Upper lobe of left lung (tissue), 6 donors: ENCODE results near the gene PAF1. TPM values are rescaled to one million over a fixed set of nuclear protein-coding genes. Genes with fewer than 3 reads are reported as not detected.

Source experiments
- ATAC-seq, 2 donors: fragments of 200-7000 bp; cut with Tn5 transposase; one replicate each; pipeline ENCODE4 v1.9.1; 2022; ENCODE audit warnings: mild to moderate bottlenecking in 2 of 2, moderate library complexity in 2 of 2; ENCODE audit not compliant: low FRiP score in 2 of 2
- DNase-seq, 2 donors: peaks; one replicate each; pipeline ENCODE4 v3.0.0-alpha.2; 2019 to 2020
- H3K27ac ChIP-seq, 4 donors: fragments of 200-600 bp; sonication (generic); one replicate each; pipeline ENCODE4 v1.5.1; 2016 to 2019
- H3K27me3 ChIP-seq, 4 donors: fragments of 200-600 bp; sonication (generic); one replicate each; pipeline ENCODE4 v1.5.1; 2017 to 2019
- H3K36me3 ChIP-seq, 4 donors: fragments of 200-600 bp; sonication (generic); one replicate each; pipeline ENCODE4 v1.5.1; 2016 to 2019
- H3K4me1 ChIP-seq, 4 donors: fragments of 200-600 bp; sonication (generic); one replicate each; pipeline ENCODE4 v1.5.1; 2018 to 2019
- H3K4me3 ChIP-seq, 4 donors: fragments of 200-600 bp; sonication (generic); one replicate each; pipeline ENCODE4 v1.5.1; 2017 to 2019; ENCODE audit warnings: mild to moderate bottlenecking in 2 of 4, moderate library complexity in 1 of 4
- H3K9me3 ChIP-seq, 4 donors: fragments of 200-600 bp; sonication (generic); one replicate each; pipeline ENCODE4 v1.5.1; 2018 to 2019
- EP300 ChIP-seq, 4 donors: sonication (generic); formaldehyde crosslinking; IDR thresholded peaks; one replicate each; pipeline ENCODE4 v1.5.1; 2017; ENCODE audit warnings: antibody characterized with exemption in 4 of 4, control low read depth in 2 of 4
- POLR2A ChIP-seq, 4 donors: fragments of 450-650 bp; IDR thresholded peaks; one replicate each; pipeline ENCODE4 v1.5.1; 2016 to 2017; ENCODE audit warnings: antibody characterized with exemption in 4 of 4, mild to moderate bottlenecking in 2 of 4
- POLR2AphosphoS5 ChIP-seq, 2 donors: sonication (generic); formaldehyde crosslinking; IDR thresholded peaks; one replicate each; pipeline ENCODE4 v1.5.1; 2017; ENCODE audit warnings: antibody characterized with exemption in 2 of 2
- WGBS, 2 donors: methylation state at CpG; one replicate each; pipeline ENCODE4 v1.1.5; 2017 to 2018; 5-methylcytosine and 5-hydroxymethylcytosine counted together
- total RNA-seq, 6 donors: library from RNA; depleted of rRNA in 4 of 6; stranded (reverse); fragments of >200 nt in 4 of 6; gene quantifications; one replicate each; pipeline versions ENCODE4 v1.1.0 to v1.2.1, GENCODE V29; 2016 to 2021
- TF ChIP-seq, protein P1 (sequence below), 6 experiments: fragments of 450-650 bp in 4 of 6; fragments of 200-600 bp in 2 of 6; sonication (generic) in 2 of 6; IDR thresholded peaks; one replicate each; pipeline ENCODE4 v1.5.1; 2016 to 2019; ENCODE audit warnings: antibody characterized with exemption in 6 of 6
- donor health status: DM: no; HTN: no; CAD: no; lungs with moderate emphysema.
- donor health status: DM: no; HTN: yes; CAD: no; lungs with severe emphysema.

PAF1 gene
- total RNA-seq, 6 donors from 2014 or later = 28.6 to 48.0 (median 35.4) TPM

DNA sequence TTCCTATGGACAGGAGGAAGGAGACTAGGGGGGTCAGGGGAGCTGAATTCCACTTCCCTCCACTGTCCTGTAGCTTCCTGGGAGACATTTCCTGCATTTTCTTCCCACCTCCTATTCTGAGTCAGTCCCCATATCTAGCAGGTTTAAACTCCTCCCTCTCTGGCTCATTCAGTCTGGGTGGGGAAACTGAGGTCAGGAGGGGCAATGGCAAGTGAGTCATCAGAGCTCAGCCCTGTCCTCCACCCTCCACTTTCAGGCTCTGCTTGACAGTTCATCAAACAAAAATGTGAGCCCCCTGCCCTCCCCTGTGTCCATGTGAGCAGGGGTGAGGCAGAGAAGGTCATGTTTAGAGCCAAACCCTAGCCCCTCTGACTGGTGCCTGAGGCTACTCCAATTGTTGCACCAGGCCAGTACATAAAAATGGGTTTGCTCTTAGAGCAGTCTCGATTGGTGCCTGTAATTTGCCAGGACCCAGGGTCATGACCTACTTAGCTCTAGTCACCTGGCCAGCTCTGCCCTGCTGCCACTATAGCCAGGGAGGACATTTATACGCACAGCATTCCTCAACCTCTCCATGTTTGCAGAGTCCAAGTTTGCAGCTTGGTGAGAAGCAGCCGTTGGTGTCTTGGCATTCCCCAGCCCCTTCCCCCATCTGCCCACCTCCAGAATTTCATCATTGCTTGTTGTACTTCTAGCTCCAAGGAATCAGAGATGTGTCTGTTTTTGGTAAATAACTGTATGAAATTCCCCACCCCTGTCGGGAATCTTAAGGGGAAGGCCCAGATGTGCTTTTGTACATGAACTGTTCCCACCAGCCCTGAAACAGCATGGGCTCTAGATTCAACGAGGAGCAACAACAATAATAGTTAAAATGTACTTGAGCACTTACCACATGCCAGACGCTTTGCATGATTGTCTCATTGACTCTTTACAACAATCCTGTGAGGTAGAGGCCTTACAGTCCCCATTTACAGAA is 27.9 kb downstream of the PAF1 start:
- peaks cover 0 to 6% (median 2%) of the 10 kb centered on the region in 4 donors for H3K4me1 ChIP-seq
- H3K27ac ChIP-seq = peak overlapping the region; percentile 0 to 53 (median 38)
- H3K27me3 ChIP-seq = no peaks in the 10 kb centered on the region
- no peak overlapping the region for H3K4me3 ChIP-seq
- no peaks in the 10 kb centered on the region for H3K9me3 ChIP-seq
- peak; percentile 44 to 68 for ATAC-seq
- H3K36me3 ChIP-seq = peaks cover 22 to 91% (median 61%) of the 10 kb centered on the region in 4 donors
- WGBS, 2 donors = 73 to 78% methylated on average over 6 of the region's 6 CpGs
- TF ChIP-seq EP300 (IDR thresholded peaks at IDR 0.05) (no peak), POLR2A (IDR thresholded peaks at IDR 0.05) (no peak), POLR2AphosphoS5 (IDR thresholded peaks at IDR 0.05) (no peak)
- TF ChIP-seq, protein P1, sequence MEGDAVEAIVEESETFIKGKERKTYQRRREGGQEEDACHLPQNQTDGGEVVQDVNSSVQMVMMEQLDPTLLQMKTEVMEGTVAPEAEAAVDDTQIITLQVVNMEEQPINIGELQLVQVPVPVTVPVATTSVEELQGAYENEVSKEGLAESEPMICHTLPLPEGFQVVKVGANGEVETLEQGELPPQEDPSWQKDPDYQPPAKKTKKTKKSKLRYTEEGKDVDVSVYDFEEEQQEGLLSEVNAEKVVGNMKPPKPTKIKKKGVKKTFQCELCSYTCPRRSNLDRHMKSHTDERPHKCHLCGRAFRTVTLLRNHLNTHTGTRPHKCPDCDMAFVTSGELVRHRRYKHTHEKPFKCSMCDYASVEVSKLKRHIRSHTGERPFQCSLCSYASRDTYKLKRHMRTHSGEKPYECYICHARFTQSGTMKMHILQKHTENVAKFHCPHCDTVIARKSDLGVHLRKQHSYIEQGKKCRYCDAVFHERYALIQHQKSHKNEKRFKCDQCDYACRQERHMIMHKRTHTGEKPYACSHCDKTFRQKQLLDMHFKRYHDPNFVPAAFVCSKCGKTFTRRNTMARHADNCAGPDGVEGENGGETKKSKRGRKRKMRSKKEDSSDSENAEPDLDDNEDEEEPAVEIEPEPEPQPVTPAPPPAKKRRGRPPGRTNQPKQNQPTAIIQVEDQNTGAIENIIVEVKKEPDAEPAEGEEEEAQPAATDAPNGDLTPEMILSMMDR (IDR thresholded peaks at IDR 0.05) = no peak
- DNase-seq = no peak

DNA sequence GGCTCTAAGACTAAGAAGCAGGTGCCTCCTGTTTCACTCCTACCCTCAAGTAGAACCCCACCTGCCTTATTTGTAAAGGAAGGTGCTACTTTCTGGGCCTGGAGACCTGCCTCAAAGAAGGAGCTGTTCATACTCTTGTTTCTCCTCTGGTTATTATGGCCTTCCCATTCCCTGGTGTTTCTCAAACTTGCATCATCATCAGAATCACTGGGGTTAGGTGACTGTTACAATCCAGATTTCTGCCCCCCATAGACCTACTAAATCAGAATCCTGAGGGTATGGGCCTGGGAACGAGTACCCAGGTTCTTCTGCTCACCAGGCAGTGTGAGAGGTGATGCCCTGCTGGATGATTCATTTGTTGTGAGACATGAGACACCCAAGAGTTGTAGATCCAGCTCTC is 30.3 kb downstream of the PAF1 start:
- TF ChIP-seq, protein P1 (IDR thresholded peaks at IDR 0.05) = no peak
- TF ChIP-seq POLR2A (IDR thresholded peaks at IDR 0.05) = no peak
- no peak for TF ChIP-seq POLR2AphosphoS5 (IDR thresholded peaks at IDR 0.05)
- no peak for TF ChIP-seq EP300 (IDR thresholded peaks at IDR 0.05)
- Histone ChIP-seq H3K4me3 (no peak overlapping the region), H3K4me1 (peaks cover 0 to 6% (median 2%) of the 10 kb centered on the region in 4 donors), H3K27me3 (no peaks in the 10 kb centered on the region), H3K36me3 (peaks cover 34 to 97% (median 76%) of the 10 kb centered on the region in 4 donors), H3K27ac (no peak overlapping the region), H3K9me3 (no peaks in the 10 kb centered on the region)
- ATAC-seq (no peak), DNase-seq (no peak)
- WGBS, 2 donors = 83 to 92% methylated on average over 1 of the region's 1 CpG

DNA sequence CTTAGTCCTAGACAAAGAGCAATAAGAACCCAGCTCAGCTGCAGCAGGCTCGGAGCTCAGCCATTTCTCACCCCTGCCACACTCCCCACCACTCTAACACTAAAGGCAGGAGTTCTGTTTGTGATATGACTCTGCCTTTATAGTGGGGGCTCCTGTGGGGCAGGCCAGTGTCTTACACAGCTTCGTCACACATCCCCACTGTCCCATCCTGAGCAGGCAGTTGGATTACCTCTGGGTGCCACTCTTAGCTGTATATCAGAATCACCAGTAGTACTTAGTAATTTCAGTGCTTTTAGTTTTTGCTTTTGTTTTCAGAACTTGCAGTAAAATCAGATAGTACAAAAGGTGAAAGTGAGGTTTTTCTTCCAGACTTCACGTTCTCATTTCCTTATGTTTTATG is 31.9 kb downstream of the PAF1 start:
- WGBS, 2 donors = 98 to 100% methylated on average over 3 of the region's 3 CpGs
- peaks cover 45 to 100% (median 86%) of the 10 kb centered on the region in 4 donors for H3K36me3 ChIP-seq

DNA sequence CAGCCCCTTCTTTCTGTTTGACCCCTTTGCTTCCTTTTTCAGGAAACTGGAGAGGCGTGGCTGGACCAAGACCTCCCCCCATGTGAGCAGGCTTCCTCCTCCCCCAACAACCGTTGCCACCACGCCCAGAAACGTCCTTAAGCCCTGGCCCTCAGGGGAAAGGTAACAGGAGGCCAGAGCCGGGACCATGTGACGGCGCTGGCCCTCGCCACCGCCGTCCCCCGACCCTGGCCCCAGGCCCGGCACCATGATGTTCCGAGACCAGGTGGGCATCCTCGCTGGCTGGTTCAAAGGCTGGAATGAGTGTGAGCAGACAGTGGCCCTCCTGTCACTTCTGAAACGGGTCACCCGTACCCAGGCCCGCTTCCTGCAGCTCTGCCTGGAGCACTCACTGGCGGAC is 34.3 kb downstream of the PAF1 start:
- H3K27me3 ChIP-seq = no peaks in the 10 kb centered on the region
- no peaks in the 10 kb centered on the region for H3K9me3 ChIP-seq
- TF ChIP-seq POLR2A (IDR thresholded peaks at IDR 0.05) = no peak
- H3K36me3 ChIP-seq = peaks cover 41 to 100% (median 73%) of the 10 kb centered on the region in 4 donors
- 84 to 87% methylated on average over 10 to 18 of the region's 18 CpGs for WGBS, 2 donors
- peak in 1 of 2 donors; percentile 60 for ATAC-seq
- H3K4me1 ChIP-seq = no peaks in the 10 kb centered on the region
- H3K4me3 ChIP-seq = no peak overlapping the region
- no peak overlapping the region for H3K27ac ChIP-seq
- no peak for DNase-seq

More for the DNA sequence above, 31.9 kb downstream of the PAF1 start:
- Histone ChIP-seq H3K9me3 (no peaks in the 10 kb centered on the region), H3K27me3 (no peaks in the 10 kb centered on the region), H3K4me1 (peaks cover 0 to 6% (median 2%) of the 10 kb centered on the region in 4 donors), H3K4me3 (no peak overlapping the region), H3K27ac (no peak overlapping the region)
- no peak for ATAC-seq
- TF ChIP-seq EP300 (IDR thresholded peaks at IDR 0.05) (no peak), POLR2AphosphoS5 (IDR thresholded peaks at IDR 0.05) (no peak), POLR2A (IDR thresholded peaks at IDR 0.05) (no peak)
- TF ChIP-seq, protein P1 (IDR thresholded peaks at IDR 0.05) = no peak
- no peak for DNase-seq

DNA sequence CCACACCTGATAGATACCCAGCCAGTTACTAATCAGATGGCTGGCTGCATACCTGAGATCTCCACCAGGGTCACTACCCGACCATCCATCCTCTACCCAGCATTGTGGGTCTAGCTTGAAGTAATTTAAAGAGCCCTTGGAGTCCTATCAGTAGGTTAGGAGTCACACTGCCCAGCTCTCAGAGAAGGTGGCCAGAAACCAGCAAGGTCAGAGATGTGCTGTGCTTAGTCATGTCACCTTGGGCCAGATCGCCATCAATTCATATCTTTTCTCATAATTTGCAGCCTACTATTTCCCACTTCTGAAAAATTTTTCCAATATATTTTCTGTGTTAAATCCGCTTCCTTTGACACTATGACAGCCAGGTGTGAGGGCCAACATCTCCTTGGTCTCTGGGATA is 34.8 kb downstream of the PAF1 start:
- 73 to 93% methylated on average over 3 of the region's 3 CpGs for WGBS, 2 donors
- Histone ChIP-seq H3K4me1 (no peaks in the 10 kb centered on the region), H3K9me3 (no peaks in the 10 kb centered on the region), H3K36me3 (peaks cover 41 to 95% (median 69%) of the 10 kb centered on the region in 4 donors), H3K4me3 (no peak overlapping the region), H3K27me3 (no peaks in the 10 kb centered on the region), H3K27ac (no peak overlapping the region)
- DNase-seq = no peak
- no peak for TF ChIP-seq POLR2AphosphoS5 (IDR thresholded peaks at IDR 0.05)
- TF ChIP-seq, protein P1 (IDR thresholded peaks at IDR 0.05) = no peak
- no peak for TF ChIP-seq EP300 (IDR thresholded peaks at IDR 0.05)
- TF ChIP-seq POLR2A (IDR thresholded peaks at IDR 0.05) = no peak
- no peak for ATAC-seq
